Measurements from ENCODE around the gene RIPOR3.
"Not testable (repeated sequence)": the region's sequence is repeated elsewhere in the genome, so short reads cannot be mapped to it uniquely, and the experiment has no call there.

RIPOR3 gene

DNA sequence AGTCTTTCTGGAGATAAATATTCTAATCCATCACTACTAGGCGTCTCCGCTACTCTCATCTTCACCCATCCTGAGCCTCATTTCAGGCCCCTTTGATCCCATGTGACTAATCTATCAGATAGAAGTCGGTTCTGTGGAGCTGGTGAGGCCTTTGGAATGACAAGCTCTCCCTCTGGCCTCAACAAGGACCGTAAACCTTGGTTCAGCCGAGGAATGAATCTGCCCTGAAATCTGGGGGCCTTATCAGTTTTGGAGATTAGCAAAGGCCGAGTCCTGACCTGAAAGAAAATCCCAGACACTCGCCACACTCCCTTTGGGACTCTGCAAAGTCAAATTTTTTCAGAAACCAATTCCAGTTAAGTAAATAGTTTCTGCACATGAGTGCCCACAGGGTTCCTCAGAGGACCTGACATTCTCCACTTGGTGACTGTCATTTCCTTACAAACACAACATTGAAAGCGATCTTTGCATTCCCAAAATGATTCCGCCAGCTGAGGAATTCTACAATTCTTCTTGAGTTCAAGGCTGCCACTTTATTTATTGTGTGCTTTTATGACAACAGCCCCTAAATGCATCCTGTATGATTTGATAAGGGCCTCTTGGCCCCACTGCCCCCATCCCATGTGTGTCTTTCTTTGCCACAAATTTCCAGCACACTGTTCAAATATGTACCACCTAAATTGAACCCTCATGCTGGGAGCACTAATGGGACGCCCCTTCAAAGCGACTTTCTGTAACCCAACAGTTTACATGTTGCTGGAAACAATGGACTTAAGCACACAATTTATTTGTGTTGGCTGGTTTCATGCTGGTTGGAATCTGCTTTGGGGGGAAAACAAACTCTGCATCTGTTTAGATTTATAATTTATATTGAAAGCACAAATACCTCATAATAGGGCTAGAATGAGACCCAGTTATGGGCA, 10.0 kb upstream of the RIPOR3 start:
- DNase-seq = no peak

DNA sequence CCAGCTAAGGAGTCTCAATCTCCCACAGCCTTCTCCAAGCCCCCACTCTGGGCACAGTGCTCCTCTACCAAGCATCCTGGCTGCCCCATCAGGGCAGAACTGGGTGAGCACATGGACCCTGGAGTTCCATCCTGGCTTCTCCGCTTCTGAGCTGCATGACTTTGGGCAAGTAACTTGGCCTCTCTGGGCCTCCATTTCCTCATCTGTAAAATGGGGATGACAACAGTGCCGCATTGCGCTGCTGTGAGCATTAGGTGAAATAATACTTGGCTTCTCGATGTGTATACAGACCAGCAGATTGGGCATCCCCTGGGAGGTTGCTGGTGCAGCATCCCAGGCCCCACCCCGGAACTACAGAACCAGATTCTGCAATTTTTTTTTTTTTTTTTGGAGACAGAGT, 8.3 kb upstream of the RIPOR3 start:
- DNase-seq = no peak

DNA sequence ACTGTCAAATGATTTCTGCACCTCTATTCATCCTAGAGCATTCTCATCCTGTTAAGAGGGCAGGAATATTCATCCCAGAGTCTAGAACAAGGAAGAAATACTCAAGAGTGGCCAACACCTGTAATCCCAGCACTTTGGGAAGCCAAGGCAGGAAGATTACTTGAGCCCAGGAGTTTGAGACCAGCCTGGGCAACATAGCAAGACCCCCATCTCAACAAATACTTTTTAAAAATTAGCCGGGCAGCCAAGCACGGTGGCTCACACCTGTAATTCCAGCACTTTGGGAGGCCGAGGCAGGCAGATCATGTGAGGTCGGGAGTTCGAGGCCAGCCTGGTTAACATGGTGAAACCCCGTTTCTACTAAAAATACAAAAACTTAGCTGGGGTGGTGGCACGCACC, 6.9 kb upstream of the RIPOR3 start:
- not testable (repeated sequence) for DNase-seq

DNA sequence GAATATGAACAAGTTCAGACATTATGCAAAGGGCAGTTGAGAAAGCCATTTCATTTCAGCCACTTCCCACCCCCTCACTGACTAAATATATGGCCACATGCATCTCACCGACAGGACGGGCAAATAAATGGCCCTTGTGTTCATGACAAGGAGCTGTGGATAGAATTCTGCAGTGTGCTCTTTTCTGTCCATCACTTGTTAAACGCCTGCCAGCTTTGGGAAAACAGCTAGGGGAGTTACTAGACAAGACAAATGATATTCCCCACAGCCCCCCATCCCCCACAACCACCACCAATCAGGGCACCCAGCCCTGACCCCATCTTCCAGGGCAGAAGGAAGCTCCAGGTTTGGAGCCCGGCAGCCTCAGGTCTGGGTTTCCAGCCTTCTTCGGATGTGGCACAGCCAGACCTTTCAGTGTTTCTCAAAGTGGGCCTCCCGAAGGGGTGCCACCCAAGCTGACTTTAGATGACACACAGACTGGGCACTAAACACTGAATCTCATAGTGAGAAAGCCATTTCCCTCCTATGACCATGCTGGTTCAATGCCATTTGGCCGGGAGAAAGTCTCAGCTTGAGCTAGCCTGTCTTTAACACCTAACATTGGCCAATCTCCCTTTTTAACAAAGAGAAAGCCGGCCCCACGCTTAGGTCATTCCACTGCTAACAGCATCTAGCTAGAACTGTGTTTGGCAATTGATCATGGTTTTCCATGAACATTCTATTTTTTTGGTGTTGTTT, 4.0 kb upstream of the RIPOR3 start:
- no peak for DNase-seq

DNA sequence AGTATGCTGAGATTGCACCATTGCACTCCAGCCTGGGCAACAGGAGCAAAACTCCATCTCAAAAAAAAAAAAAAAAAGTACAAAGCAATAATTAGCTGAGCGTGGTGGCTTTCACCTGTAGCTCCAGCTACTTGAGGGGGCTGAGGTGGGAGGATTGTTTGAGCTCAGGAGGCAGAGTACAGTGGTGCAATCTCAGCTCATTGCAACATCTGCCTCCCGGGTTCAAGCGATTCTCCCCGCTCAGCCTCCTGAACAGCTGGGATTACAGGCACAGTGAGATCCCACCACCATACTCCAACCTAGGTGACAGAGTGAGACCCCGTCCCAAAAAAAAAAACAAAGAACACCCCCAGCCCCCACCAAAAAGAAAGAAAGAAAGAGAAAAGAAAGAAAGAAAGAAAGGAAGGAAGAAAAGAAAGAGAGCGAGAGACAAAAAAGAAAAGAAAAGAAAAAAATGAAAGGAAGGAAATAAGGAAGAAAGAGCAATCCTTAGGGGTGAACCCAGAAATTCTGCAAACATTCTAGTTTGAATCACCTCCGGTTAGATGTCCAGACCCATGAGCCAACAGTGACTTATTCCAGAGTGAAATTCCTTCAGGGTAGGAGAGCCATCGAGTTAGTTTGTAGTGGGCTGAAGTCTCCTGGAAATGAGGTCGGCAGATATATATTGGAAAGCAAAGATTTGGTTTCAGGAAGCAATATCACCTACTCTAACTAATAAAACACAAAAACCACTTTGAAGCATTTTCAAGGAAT, 3.2 kb upstream of the RIPOR3 start:
- DNase-seq = no peak

DNA sequence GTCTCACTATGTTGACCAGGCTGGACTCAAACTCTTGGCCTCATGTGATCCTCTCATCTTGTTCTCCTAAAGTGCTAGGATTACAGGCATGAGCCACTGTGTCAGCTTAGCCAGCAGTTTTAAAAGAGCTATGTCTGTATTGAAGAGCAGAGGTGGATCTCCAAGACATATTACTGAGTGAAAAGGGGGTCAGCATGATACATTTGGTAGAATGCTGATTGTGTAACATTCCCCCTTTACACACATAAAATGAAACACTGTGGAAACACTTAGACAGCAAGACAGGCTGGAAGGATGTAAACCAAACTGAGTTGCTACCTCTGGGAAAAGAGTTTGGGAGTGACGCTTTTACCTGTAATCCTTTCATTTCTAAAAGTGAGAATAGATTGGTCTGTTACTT, 1.7 kb upstream of the RIPOR3 start:
- no peak for DNase-seq

DNA sequence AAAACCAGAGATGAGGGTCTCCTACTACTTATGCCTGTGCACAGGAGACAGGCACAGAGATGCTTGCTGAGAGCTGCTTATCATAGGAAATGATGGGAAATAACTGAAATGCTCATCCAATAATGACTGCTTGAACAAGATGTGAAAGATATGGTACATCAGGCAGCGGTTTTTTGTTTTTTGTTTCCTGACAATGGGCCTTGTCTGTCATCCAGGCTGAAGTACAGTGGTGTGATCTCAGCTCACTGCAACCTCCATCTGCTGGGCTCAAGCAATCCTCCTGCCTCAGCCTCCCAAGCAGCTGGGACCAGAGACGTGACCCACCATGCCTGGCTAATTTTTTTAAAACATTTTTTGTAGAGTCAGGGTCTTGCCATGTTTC, 1.2 kb upstream of the RIPOR3 start:
- DNase-seq = no peak

DNA sequence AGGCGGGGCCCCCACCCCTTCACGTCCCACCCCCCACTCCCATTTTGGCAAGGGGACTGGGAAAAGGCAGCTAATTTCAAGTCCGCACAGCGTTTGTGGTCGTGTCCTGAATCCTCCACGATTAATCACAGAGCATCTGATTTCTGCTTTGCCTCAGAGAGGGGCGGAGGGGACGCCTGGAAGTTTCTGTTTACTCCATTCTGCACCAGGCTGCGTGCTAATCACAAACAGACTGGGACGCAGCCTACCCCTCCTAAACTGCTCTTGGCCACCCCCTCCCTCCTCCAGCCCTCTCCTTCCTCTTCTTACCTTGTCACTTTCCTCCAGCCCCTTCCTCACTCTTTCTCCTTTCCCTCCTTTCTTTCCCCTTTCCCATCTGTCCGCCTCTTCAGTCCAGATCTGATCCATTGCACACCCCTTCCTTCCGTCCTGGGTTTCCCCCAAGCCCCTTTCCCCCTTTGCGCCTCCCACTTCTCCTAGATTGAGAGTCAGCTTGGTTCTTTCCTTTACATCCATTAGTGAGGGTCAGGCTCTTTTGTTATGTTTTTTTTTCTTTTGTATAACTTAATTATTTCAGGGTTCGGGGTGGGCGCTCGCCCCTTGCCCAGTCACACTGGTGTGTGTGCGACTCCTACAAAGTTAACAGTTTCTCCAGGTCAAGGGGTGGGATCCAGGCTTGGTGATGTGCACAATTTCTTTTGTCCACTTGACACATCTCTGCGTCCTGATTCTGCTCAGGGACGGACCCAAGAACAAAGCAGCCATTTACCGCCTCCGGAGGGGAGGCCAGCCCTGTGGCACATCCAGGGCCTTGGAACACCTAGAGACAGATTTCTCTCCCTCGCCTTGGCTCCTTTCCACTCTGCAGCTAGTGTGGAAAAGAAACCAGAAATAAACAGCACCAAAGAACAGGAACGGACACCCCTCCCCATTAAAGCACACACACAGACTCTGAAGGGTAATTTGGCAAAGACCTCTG, 520 bp upstream of the RIPOR3 start:
- DNase-seq = no peak

DNA sequence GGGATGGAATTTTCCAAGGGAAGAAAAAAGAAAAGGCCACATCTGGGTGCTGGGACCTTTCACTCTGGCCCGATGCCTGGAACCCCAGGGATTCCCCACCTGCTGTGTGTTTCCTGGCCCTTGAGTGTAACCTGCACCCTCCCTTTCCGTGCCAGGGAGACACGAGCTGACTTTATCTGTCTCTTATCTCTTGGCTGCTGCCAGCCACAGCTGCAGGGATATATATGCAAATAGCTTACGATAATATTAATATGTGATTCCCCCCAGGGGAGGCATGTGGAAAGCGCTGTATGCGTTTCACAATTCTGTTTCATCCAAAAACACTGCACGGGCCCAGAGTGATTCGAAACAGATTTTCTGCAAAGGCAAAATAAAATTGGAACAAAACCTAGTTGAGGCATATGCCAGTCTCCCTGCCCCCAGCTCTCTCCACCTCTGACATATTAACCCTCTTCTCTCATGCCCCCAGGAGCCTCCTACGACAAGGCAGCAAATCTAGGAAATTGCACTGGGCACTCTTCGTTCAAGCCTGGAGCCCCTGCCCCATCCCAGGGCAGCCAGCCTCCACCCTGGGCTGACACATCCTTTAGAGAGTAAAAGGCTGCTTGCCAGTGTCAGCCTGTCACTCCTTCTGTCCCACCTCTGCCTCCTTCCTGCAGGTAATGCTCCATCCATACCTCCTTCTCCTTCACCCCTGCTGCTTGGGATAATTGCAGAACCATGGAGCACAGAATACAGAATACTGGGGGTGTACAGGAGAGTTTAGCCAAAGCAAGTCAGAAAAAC, 1.3 kb downstream of the RIPOR3 start:
- no peak for DNase-seq

DNA sequence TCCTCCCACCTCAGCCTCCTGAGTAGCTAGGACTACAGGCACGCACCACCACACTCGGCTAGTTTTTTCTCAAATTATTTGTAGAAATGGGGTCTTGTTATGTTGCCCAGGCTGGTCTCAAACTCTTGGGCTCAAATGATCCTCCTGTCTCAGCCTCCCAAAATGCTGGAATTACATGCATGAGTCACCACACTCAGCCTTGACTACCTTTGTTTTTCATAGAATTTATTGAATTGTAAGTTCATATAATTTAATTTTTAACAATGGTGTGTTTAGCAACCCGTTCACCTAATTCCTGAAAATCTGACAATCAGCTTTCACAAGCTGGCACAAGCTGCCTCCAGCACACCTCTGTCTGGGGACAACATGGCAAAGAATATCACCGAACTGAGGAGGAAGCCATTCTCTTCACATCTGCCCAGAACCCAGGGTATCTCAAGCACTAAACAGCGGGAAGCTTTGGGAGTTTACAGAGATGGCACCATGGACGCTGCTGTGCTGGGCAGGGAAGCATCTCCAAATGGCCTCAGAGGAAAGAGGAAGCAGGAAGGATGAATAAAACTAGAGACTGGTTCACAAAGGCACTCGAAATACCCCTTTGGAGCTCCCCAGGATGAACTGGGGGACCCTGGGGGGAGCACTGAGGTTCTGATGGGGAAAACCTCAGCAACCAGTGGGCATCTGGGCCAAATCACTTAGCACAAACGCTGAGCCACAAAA, 2.9 kb downstream of the RIPOR3 start:
- DNase-seq = no peak

DNA sequence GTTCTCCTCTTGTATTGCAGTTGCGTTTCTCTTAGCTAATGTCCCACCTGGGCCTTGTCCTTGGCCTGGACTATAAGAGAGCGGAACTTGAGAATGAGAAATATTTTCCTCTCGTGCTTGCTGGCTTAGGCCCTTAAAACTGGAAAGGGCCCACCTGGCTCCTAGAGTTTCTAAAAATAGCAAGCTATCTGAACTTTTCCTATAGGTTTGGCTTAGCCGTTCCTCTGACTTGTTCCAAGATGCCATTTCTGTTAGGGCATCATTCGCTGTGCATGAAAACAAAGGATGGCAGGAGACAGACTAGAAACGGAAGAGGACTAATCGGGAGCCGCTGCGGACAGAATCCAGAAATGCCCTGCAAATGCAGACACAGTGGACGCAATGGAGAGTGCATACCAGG, 4.5 kb downstream of the RIPOR3 start:
- no peak for DNase-seq

DNA sequence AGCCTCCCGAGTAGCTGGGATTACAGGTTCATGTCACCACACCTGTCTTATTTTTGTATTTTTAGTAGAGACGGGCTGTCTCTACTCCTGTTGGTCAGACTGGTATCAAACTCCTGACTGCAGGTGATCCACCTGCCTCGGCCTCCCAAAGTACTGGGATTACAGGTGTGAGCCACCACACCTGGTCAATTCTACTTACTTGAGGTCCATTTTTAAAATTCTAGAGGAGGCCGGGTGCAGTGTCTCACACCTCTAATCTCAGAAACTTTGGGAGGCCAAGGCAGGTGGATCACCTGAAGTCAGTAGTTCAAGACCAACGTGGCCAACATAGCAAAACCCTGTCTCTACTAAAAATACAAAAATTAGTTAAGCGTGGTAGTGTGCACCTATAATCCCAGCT, 7.8 kb downstream of the RIPOR3 start:
- DNase-seq = no peak

DNA sequence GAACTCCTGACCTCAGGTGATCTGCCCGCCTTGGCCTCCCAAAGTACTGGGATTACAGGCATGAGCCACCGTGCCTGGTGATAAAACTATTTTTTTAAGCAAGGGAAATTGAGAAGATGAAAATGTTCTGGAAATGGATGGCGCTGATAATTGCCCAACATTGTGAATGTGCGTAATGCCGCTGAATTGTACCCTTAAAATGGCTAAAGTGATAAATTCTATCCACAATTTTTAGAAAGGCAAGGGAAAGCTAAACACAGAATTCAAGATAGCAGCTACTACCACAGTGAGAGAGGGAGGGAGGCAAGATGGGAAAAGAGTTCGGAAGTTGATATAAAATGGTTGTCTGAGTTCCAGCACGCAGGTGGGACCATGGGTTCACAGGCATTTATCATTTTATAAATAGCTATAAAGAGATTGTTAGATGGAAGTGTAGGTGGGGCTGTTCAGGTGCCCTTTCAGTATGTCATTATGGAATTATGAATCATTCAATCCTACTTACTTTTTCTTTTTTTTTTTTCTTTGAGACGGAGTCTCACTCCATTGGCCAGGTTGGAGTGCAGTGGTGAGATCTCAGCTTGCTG, 8.3 kb downstream of the RIPOR3 start:
- DNase-seq = no peak

DNA sequence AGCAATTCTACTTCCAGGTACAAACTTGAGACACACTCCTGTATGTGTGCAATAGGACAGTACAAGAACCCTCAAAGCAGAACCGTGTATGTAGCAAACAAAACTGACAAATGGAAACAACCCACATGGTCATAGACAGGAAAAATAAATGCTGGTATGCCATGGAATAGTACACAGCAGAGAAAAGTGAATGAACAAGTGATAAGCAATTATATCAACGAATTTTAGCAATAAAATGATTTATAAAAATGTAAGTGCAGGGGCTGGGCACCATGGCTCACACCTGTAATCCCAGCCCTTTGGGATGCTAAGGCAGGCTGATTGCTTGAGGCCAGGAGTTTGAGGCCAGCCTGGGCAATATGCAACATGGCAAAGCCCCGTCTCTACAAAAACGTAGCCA, 9.3 kb downstream of the RIPOR3 start:
- DNase-seq = no peak

DNA sequence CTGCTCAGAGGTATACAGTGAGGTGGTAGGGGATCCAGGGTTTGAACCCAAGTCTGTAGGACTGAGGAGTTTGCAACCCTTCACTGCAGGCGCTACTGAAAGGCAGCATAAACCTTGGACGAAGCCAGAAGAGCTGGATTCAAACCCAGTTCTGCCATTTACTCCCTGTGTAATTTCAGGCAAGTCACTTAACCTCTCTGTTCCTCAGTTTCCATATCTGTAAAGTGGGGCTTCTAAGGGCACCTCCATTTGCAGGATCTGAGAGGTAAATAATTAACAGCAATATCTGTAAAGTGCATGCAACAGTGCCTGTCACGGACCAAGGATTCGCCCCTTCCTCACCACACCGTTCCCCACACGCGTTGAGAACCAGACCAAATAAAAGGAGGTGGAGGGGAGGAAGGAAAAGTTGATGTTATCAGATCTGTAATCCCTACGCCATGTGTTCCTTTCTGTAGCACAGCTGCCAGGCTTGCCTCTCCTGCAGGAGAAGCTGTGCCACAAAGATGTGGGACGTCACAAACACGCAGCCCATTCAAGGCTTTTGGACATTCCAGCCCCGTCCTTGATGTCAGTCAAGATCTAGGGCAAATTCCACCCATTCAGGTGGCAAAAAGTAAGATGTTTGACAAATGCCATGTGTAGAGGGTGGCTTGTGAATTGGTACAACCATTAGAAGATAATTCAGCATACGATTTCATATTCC, 9.8 kb downstream of the RIPOR3 start:
- DNase-seq = no peak

DNA sequence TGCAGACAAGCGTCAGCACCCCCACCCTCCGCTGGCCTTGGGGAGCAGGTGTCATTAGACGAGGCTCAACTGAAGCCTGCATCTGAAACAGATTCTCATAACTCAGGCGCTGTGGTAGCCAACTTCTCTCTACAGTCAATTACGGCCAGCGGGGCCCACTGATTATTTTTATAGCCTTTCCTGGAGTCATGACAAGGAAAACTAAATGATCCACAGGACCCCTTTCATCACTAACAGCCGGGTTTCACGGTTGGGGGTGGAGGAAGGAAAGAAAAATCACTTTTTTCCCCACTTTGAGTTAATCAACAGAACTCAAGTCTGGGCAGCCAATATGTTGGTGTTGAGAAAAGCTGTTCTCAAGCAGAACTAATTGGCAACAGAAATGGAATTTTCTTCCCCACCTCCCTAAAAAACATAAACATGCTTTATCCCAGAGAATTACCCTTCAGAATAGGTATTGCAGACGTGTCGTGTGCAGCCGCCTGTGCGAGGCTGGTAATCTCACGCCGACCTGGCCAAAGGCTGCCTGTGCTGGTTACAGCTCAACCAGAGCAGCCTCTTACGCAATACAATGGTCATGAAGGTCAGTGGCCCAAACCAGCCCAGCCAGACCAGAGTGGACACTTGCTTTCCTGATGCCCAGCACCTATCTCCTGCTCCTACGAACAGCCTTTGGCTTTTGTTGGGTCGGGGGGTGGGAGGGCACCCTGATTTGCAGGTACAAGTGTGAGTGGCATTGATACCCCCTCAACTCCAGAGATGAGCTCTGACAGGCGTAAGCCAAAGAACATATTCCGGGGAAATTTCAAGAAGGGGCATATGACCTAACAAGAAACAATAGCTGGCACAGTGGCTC, 11.0 kb downstream of the RIPOR3 start:
- no peak for DNase-seq

DNA sequence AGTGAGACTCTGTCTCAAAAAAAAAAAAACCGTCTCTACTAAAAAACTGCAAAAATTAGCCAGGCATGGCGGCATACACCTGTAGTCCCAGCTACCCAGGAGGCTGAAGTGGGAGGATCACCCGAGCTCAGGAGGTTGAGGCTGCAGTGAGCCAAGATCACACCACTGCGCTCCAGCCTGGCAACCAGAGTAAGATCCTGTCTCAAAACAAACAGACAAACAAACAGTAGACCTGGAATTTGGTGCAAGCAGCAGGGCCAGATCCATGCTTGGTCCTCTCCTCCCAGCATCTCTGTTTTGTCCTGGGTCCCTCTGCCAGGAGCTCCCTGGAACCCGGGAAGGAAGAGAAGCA, 11.6 kb downstream of the RIPOR3 start:
- no peak for DNase-seq

DNA sequence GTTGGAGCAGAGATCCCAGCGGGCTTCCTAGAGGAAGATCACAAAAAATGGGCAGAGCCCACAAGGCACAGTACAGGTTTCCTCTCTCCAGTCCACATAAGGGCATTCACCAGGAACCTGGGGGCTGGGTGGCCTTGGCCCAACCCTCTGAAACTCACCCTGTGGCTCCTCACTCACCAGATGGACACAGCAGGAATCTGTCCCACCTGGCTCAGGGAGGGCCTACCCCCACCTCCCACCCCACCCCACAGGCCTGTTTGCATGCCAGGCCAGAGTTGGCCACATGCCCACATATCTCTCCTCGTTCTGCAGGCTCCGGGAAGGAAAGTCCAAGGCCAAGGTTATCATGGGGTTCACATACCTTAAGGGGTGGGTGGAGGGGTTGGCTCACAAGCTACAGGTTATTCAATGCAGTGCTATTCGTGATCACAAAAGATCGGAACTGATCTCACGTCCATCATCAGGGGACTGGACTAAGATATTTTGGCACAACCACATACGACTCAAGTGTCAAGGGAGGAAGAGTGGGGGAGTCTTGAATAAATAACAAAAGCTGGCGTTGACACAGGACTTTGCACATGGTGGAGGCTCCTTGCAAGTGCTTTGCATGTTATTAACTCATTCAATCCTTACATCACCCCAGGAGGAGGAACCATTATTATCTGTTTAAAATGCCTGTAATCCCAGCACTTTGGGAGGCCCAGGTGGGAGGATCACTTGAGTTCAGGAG, 13.0 kb downstream of the RIPOR3 start:
- peak; percentile 25 for DNase-seq
